LNCaP clone FGC (cell line): ENCODE measurements around the gene DNAJC3.
"Not testable (repeated sequence)": the region's sequence is repeated elsewhere in the genome, so short reads cannot be mapped to it uniquely, and the experiment has no call there.

Experiments
- DNase-seq: peaks from one replicate; pipeline ENCODE4 v3.0.0-alpha.2; 2011; ENCODE audit warnings: low read depth
- H3K4me3 ChIP-seq: 2 replicates; pipeline ENCODE4 v1.5.1; 2011; ENCODE audit warnings: mild to moderate bottlenecking, low read depth, low read length, control low read depth
- CTCF ChIP-seq: IDR thresholded peaks from 2 replicates; pipeline ENCODE4 v1.5.1; 2012; ENCODE audit warnings: mild to moderate bottlenecking; ENCODE audit not compliant: control insufficient read depth, insufficient read depth; ENCODE audit errors: extremely low read depth

Gene DNAJC3

GRCh38 chr13:95788100-95788463, 111.1 kb downstream of the DNAJC3 start:
- TF ChIP-seq CTCF = no peak

GRCh38 chr13:95789315-95789714, 112.4 kb downstream of the DNAJC3 start:
- not testable (repeated sequence) for DNase-seq, H3K4me3 ChIP-seq

More at GRCh38 chr13:95788100-95788463, 111.1 kb downstream of the DNAJC3 start:
- no peak overlapping the region for H3K4me3 ChIP-seq
- DNase-seq = no peak

- DNase-seq = no peak
- TF ChIP-seq CTCF = no peak
- no peak overlapping the region for H3K4me3 ChIP-seq
Measured at GRCh38 chr13:95791084-95791722, 114.3 kb downstream of the DNAJC3 start.

- TF ChIP-seq CTCF = no peak
- no peak overlapping the region for H3K4me3 ChIP-seq
- no peak for DNase-seq
Measured at GRCh38 chr13:95793018-95793555, 116.1 kb downstream of the DNAJC3 start.

DNA sequence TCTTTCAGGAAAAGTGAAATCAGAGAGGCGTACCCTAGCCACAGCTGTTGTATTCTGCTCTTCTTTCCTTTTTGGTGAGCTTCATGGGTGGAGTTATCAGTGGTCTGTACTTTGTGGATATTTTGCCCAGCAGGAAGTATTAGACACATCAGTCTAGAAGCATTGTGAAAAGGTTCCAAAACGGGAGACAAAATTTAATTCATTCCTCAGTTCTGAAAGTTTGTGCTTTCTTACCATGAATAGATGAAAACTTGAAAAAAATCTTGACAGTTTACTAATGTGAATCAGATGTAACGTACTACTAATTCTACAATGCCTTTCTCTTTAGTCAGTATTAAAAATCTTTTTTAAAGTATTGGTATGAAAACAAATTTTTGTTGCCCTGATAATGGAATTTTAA, 116.8 kb downstream of the DNAJC3 start:
- DNase-seq = no peak
- H3K4me3 ChIP-seq = no peak overlapping the region
- TF ChIP-seq CTCF = no peak

DNA sequence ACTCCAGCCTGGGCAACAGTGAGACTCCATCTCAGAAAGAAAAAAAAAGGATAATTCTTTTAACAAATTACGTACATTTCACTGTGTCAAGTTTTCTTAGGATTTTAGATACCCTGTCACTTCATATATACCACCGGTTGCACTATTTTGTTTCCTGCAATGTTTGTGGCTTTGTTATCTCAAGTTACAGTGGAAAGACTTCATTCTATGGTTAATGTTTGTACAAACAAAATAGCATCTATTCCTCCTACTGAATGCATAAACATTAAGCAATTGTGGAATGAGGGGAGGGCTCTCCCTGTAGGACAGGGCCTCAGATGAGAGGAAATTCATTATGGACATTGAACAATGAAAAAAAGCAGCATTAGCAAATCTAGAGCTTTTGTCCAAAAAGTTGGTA, 120.1 kb downstream of the DNAJC3 start:
- H3K4me3 ChIP-seq = no peak overlapping the region
- no peak for TF ChIP-seq CTCF
- DNase-seq = no peak

GRCh38 chr13:95800436-95800835, 123.5 kb downstream of the DNAJC3 start:
- TF ChIP-seq CTCF = no peak
- DNase-seq = no peak
- no peak overlapping the region for H3K4me3 ChIP-seq
